GM21423 (cell line): Measurements from ENCODE around the gene ATP8A2.

Source experiments
- ATAC-seq: cut with Tn5 transposase; IDR thresholded peaks from one replicate; pipeline ENCODE4 v1.9.1; 2021; ENCODE audit warnings: mild to moderate bottlenecking, moderate library complexity; ENCODE audit not compliant: unreplicated experiment

ATP8A2 gene

GRCh38 chr13:25905611-25906010 is 533.8 kb downstream of the ATP8A2 start:
- no peak for ATAC-seq

GRCh38 chr13:25906191-25906661 is 534.5 kb downstream of the ATP8A2 start:
- no peak for ATAC-seq

DNA sequence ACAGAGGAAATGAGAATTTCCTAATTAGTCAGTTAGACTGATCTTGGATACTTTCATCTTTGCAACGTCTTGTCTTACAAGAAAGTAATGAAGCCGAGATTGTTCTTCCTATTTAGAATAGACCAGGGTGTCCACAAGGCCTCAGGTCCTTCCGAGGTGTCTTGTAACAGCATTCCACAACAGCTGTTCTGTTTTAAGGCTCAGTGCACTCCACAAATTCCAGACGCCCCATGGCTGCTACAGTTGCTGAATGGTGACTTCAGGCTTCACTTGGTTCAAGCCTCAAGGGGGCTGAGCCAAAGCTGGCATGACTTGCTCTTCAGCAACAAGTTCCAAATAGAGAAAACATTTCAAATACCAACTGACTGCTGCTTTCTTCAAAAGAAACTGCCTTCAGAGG is 536.6 kb downstream of the ATP8A2 start:
- no peak for ATAC-seq

DNA sequence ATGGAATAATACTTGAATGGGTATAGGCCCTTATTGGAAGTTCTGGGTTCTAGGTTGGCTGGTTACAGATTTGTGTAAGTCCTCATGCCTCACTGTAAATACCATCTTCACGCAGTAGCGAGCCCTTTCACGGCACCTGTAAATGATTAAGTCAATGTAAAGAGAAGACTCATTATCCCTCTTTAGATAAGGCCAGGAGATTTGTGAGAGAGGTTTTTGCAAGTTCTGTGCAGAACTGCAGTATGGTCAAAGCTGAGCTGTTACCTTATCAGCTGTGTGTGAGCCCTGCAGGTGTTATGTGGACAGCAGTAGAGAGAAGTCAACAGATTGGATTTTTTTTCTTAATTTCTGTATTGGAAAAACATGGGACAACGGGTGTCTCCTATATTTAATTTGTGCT is 538.5 kb downstream of the ATP8A2 start:
- no peak for ATAC-seq

GRCh38 chr13:25910991-25911419 is 539.2 kb downstream of the ATP8A2 start:
- no peak for ATAC-seq

DNA sequence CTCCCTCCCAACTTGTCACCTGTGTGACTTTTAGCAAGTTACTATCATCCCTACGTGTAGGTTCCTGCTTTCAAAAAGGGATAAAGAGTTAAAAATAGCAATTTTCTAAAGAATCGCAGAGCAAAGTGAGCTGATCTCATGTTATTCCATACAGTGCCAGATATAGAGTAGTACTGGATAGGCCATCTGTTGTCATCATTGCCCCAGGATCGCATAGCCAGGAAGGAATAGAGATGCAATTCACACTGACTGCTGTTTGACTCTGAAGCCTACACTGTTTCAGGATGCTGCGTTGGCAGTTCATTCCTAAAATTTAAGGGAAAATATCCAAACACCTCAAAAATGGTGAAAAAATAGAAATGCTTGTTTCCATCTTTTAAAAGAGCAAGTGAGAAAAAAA is 541.2 kb downstream of the ATP8A2 start:
- ATAC-seq, result no peak

GRCh38 chr13:25915840-25916518 is 544.2 kb downstream of the ATP8A2 start:
- no peak for ATAC-seq

- ATAC-seq, result no peak
These were observed 548.5 kb downstream of the ATP8A2 start for GRCh38 chr13:25920277-25920676.

GRCh38 chr13:25920931-25921330 is 549.2 kb downstream of the ATP8A2 start:
- no peak for ATAC-seq

DNA sequence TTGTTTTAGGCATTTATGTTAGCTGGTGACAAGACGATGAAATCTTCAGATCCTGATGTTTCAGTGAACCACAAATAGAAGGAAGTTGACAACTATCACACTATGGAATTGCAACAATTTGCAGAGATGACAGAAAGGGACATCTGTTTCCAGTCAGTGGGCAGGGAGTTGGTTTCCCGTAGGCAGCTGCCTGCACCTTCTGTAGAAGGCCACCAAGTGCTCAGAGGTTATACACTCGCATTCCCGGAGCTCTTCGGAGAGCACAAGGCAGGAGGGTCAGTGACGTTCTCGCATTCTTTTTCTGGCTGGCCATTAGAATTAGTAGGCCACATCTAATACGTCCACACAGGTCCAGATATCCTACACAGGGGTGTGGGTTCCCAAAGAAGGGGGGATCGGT is 550.6 kb downstream of the ATP8A2 start:
- ATAC-seq, result no peak

DNA sequence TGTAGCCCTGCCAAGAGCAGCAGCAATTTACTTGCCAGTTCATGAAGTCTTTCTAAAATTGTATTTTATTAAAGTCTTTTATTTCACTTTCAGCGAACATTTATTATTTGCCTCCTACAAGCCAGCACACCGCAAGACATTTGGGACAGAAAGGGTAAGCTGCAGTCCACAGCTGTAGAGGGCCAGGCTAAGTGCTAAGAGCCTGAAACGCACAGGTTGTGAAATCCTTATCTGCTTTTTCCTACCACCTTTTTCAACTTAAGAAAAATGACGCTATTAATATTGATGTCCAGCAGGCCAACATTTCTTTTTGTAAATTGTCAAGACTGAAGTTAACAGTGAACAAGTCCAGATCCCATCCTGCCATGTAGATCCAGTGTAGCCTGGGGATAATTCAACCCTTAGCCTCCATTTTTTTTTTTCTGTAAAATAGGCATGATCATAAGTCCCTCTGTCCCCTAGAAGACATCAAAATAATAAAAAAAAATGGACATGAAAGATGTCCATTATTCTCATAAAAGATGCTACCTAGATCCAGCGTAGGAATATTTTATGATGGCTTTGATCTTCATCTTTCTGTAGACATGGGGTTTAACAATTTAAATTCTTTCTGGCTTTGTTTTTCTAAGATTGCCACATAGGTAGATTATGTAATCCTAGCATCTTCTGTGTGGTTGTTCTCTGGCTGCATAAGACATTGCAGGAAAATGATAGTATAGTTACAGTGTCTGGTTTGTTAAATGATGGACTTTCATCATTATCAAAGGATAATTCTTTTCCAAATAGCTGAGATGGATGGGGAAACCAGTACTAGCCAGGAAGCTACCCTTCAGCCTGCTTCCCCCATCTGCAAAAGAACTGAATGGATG is 551.7 kb downstream of the ATP8A2 start:
- no peak for ATAC-seq

DNA sequence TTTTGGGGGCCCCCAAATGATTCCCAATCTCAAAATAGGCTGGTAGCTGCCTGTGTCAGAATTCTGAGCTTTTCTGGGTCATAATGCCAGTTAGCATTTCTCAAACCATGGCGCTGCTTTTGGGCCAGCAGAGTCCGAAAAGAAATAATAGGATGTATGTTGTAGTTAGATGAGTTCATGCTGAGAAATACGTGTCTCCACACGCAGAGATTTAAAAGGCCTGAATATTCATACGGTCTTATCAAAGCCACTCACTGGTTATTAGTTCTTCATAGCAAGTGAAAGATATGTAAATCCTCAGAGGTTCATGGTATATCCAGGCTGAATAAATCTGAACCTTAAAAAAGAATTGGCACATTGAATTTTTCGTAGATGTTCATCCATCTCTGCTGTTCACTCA is 555.6 kb downstream of the ATP8A2 start:
- ATAC-seq, result no peak

DNA sequence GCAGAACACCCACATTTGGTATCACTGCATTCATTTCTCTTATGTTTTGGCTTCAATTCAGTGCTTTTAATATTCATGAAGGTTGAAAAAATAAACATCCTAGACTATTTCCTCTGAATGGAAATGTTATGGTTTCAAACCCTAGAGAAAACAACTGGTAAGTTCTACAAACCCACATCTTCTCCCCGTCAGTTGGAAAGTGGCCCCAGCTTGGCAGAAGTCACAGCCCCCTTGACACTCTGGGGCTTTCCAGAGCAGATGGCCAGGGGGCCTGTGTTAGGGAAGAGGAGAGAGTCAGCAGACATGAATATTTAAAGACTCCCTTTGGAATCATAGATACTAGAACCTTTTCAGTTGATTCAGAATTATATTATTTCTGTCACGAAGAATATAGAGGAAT is 556.2 kb downstream of the ATP8A2 start:
- ATAC-seq, result no peak

- no peak for ATAC-seq
These were observed 557.2 kb downstream of the ATP8A2 start for GRCh38 chr13:25928941-25929505.

- ATAC-seq, result no peak
These were observed 558.0 kb downstream of the ATP8A2 start for GRCh38 chr13:25929816-25930215.

- no peak for ATAC-seq
These were observed 558.9 kb downstream of the ATP8A2 start for GRCh38 chr13:25930653-25931052.

DNA sequence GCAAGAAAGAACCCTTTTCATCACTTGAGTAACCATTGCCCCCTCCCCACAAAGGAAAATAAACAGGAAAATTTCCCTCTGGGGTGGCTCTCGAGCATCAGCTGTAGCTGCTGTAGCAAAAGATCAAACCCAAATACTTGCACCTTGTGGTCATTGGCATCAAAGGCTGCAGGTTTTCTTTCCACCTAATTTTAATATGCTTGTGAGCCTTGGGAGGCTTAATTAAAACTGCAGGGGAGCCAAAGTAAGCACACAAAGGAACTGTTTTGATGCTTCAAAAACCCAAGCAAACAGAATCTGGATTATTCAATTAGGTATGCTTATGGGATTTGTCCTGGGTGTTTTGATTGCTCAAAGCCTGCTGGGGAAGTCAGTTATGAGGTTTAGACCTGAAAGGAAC is 560.6 kb downstream of the ATP8A2 start:
- no peak for ATAC-seq

GRCh38 chr13:25933520-25933919 is 561.7 kb downstream of the ATP8A2 start:
- no peak for ATAC-seq

DNA sequence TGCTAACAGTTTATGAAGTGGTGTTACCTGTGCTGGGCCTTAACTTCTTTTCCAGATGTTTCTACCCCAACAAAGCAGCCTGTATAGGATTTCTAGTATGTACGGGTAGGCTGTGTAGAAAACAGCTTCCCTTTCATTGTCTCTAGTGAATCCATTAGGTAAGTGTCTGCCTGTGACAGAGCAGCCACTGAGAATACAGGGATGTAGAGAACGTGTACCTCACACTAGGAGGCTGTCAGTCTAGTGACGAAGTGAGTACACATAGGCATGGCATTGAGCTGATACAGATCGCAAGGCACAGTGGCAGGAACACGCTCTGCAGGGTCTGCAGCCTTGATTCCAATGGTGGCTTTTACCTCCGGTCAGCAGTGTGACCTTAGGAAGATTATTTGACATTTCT is 562.4 kb downstream of the ATP8A2 start:
- no peak for ATAC-seq

- no peak for ATAC-seq
These were observed 568.4 kb downstream of the ATP8A2 start for GRCh38 chr13:25939961-25940687.

GRCh38 chr13:25943081-25943480 is 571.3 kb downstream of the ATP8A2 start:
- ATAC-seq, result no peak
